HG03045 (cell line): ENCODE data around the gene NCAPD3.
"Not testable (repeated sequence)": the region's sequence is repeated elsewhere in the genome, so short reads cannot be mapped to it uniquely, and the experiment has no call there.

Experiments used
- ATAC-seq: cut with Tn5 transposase; IDR thresholded peaks from one replicate; pipeline ENCODE4 v1.9.1; 2021; ENCODE audit warnings: mild to moderate bottlenecking, moderate library complexity; ENCODE audit not compliant: unreplicated experiment

Gene NCAPD3

GRCh38 chr11:134223836-134224709, at the start of gene NCAPD3, which contains the start of gene VPS26B:
NCAPD3 (minus strand) TSS chr11:134223967; CDS start chr11:134223926, 41 bp downstream.
VPS26B (plus strand) TSS chr11:134224671; CDS start chr11:134225123, 452 bp downstream.
- ATAC-seq: peak; percentile 82

GRCh38 chr11:134273317-134273712, 49.5 kb upstream of the NCAPD3 start:
- ATAC-seq: no peak

GRCh38 chr11:134272381-134273316, 48.9 kb upstream of the NCAPD3 start:
- ATAC-seq: no peak

GRCh38 chr11:134271978-134272377, 48.2 kb upstream of the NCAPD3 start:
- ATAC-seq: no peak

- ATAC-seq: no peak
Measured at GRCh38 chr11:134270250-134270714, 46.5 kb upstream of the NCAPD3 start.

- no peak for ATAC-seq
Measured at GRCh38 chr11:134267966-134268365, 44.2 kb upstream of the NCAPD3 start.

- no peak for ATAC-seq
Measured at GRCh38 chr11:134267461-134267860, 43.7 kb upstream of the NCAPD3 start.

- no peak for ATAC-seq
Measured at GRCh38 chr11:134266841-134267251, 43.1 kb upstream of the NCAPD3 start.

GRCh38 chr11:134266440-134266839, 42.7 kb upstream of the NCAPD3 start:
- ATAC-seq: no peak

GRCh38 chr11:134264966-134265764, 41.4 kb upstream of the NCAPD3 start:
- no peak for ATAC-seq

GRCh38 chr11:134261626-134262488, 38.1 kb upstream of the NCAPD3 start:
- ATAC-seq: no peak

GRCh38 chr11:134260983-134261382, 37.2 kb upstream of the NCAPD3 start:
- no peak for ATAC-seq

GRCh38 chr11:134260503-134260902, 36.7 kb upstream of the NCAPD3 start:
- no peak for ATAC-seq

GRCh38 chr11:134258577-134258976, 34.8 kb upstream of the NCAPD3 start:
- ATAC-seq: no peak

GRCh38 chr11:134257101-134257500, 33.3 kb upstream of the NCAPD3 start:
- ATAC-seq: no peak

GRCh38 chr11:134255184-134255561, 31.4 kb upstream of the NCAPD3 start:
- not testable (repeated sequence) for ATAC-seq

- ATAC-seq: no peak
Measured at GRCh38 chr11:134254433-134255183, 30.8 kb upstream of the NCAPD3 start.

GRCh38 chr11:134253188-134253993, 29.6 kb upstream of the NCAPD3 start, which contains the start of the genes ACAD8 and THYN1:
ACAD8 (plus strand) TSS chr11:134253568; CDS start chr11:134253601, 33 bp downstream.
THYN1 (minus strand) TSS chr11:134253352; CDS start chr11:134252882, 470 bp downstream.
- peak; percentile 99 for ATAC-seq
